ENCODE data around the gene KLHL30. TPM values are rescaled to one million over a fixed set of nuclear protein-coding genes. Genes with fewer than 3 reads are reported as not detected.

Gene KLHL30
- total RNA-seq, 1 donor from 2014 or later = not detected

DNA sequence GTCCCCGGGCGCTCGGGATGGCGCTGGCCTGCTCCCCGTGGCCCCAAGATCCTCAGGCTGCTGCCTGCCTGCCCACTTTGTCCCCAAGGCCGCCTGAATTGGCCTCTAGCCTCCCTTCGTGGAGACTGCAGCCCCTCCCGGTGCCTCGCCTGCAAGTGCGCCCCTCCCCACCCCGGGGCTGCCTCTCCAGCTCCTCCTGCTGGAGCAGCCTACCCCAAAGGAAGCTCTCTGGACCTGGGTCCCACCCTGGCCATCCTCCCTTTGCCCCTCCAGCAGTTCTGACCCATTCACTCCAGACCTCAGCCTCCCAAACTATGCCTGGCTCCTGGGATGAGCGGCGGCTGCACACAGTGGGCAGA, 32.1 kb upstream of the KLHL30 start:
- ATAC-seq (ENCODE audit: low read depth) (no peak), DNase-seq (no peak)
- TF ChIP-seq, protein P1, sequence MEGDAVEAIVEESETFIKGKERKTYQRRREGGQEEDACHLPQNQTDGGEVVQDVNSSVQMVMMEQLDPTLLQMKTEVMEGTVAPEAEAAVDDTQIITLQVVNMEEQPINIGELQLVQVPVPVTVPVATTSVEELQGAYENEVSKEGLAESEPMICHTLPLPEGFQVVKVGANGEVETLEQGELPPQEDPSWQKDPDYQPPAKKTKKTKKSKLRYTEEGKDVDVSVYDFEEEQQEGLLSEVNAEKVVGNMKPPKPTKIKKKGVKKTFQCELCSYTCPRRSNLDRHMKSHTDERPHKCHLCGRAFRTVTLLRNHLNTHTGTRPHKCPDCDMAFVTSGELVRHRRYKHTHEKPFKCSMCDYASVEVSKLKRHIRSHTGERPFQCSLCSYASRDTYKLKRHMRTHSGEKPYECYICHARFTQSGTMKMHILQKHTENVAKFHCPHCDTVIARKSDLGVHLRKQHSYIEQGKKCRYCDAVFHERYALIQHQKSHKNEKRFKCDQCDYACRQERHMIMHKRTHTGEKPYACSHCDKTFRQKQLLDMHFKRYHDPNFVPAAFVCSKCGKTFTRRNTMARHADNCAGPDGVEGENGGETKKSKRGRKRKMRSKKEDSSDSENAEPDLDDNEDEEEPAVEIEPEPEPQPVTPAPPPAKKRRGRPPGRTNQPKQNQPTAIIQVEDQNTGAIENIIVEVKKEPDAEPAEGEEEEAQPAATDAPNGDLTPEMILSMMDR (IDR thresholded peaks at IDR 0.05) = no peak
- Mint-ChIP-seq H3K4me3 (no peak overlapping the region), H3K27me3 (no peaks in the 10 kb centered on the region), H3K36me3 (ENCODE audit: low read depth) (no peaks in the 10 kb centered on the region), H3K27ac (no peak overlapping the region), H3K9me3 (no peaks in the 10 kb centered on the region), H3K4me1 (peaks cover 35% of the 10 kb centered on the region)
- CTCF ChIA-PET = no interaction called here
- intact Hi-C loops (cut with micrococcal nuclease) = loop anchor here (2.0 to 10.0 kb wide), 4 partner anchors 46 to 434 kb away; partner anchors contain the start of gene SCLY
- POLR2A ChIA-PET = no interaction called here

- peak; percentile 15 for DNase-seq
- H3K4me3 Mint-ChIP-seq = peak overlapping the region; percentile 88
- H3K27me3 Mint-ChIP-seq = no peaks in the 10 kb centered on the region
- ChIA-PET CTCF (interaction anchor here (0.7 kb wide), 2 partner anchors 19 to 55 kb away, joined by 3 read pairs; no protein-coding TSS in a partner anchor), POLR2A (interaction anchor here (0.7 to 1.5 kb wide), 2 partner anchors 8 to 202 kb away, joined by 3 to 9 read pairs; no protein-coding TSS in a partner anchor)
- no peaks in the 10 kb centered on the region for H3K9me3 Mint-ChIP-seq
- peaks cover 35% of the 10 kb centered on the region for H3K4me1 Mint-ChIP-seq
- TF ChIP-seq, protein P1 (IDR thresholded peaks at IDR 0.05) = no peak
- H3K36me3 Mint-ChIP-seq (ENCODE audit: low read depth) = no peaks in the 10 kb centered on the region
- intact Hi-C loops (cut with micrococcal nuclease) = loop anchor here (1.0 to 10.0 kb wide), 6 partner anchors 9 to 435 kb away; partner anchors contain the start of genes ILKAP and SCLY
- peak overlapping the region; percentile 86 for H3K27ac Mint-ChIP-seq
- ATAC-seq (ENCODE audit: low read depth) = no peak
Measured at GRCh38 chr2:238106698-238107524, 31.6 kb upstream of the KLHL30 start.

DNA sequence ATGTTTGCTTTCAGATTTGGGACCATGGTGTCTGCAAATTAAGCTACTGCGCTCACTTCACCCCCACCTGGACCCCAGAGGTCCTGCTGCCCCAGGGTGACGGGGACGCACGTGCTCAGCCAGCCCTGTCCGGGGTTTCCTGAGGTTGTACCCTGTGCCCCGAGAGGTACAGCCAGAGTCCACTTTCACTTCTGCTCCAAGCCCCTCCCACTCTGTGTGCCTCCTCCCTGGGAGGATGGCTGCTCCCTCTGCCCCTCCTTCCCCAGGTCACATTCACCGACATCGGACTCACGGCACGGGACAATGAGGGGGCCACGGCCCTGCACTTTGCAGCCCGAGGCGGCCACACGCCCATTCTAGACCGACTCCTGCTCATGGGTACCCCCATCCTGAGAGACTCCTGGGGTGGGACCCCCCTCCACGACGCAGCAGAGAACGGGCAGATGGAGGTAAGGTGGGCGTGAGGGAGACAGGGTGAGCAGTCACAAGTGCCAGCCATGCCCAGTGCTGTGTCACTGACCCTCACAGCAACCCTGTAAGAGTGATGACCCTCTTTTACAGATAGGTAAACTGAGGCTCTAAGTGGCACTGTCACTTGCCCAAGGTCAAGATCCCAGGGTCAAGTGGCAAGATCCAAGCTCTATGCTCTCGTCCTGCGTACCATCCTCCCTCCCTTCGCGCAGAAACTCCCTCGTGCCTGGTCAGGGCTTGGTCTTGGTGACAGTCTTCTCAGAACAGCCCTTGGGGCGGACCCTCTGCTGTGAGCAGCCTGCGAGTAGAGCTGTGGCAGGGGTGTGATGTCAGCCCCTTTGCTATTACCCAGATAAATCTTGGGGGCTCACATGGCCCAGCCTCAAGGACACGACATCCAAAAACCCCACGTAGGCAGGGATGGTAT, 30.7 kb upstream of the KLHL30 start:
- POLR2A ChIA-PET = interaction anchor here (0.6 to 1.5 kb wide), 5 partner anchors 8 to 203 kb away, joined by 3 to 9 read pairs (median 6); partner anchors contain the start of gene SCLY
- peak overlapping the region; percentile 88 for H3K4me3 Mint-ChIP-seq
- H3K9me3 Mint-ChIP-seq = peaks cover 3% of the 10 kb centered on the region
- no peaks in the 10 kb centered on the region for H3K36me3 Mint-ChIP-seq (ENCODE audit: low read depth)
- intact Hi-C loops (cut with micrococcal nuclease) = loop anchor here (1.0 to 10.0 kb wide), 7 partner anchors 9 to 435 kb away; partner anchors contain the start of genes ILKAP and SCLY
- CTCF ChIA-PET = interaction anchor here (0.7 kb wide), 2 partner anchors 20 to 56 kb away, joined by 3 read pairs; no protein-coding TSS in a partner anchor
- ATAC-seq (ENCODE audit: low read depth) (peak; percentile 95), DNase-seq (peak; percentile 52)
- H3K27ac Mint-ChIP-seq = peak overlapping the region; percentile 86
- TF ChIP-seq, protein P1 (IDR thresholded peaks at IDR 0.05) = no peak
- no peaks in the 10 kb centered on the region for H3K27me3 Mint-ChIP-seq
- peaks cover 35% of the 10 kb centered on the region for H3K4me1 Mint-ChIP-seq

DNA sequence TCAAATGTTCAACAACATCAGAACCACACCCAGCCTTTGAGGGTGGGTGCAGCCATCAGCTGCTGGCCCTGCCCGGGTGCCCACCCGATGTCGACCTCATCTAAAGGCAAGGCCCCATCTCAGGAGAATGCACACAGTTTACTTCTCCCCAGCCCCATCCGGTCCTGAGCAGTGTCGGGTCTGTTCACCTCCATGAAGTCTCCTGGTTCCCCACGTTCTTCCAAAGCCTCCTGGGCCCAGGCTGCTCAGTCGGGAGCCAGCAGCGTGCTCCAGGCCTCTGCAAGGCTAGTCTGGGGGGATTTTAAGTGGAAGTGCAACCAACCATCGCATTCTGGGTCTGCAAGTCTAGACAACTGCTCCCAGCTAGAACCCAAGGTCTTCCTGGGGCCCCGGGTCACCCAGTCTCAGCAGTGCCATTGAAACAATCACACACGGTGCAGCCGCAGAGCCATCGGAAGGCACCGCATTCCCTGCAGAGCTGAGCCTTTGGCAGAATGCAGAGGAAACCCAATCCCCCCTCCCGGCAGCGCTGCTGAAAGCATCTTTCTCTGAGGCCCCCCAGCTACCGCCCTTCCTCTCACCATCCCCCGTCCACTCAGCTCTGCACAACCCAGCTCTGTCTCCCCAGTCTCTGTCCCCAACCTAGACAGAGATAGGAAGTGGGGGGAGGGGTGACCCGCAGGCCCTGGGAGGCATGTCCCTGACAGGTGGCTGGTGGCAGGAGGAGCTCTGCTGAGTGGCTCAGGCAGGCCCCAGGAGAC, 29.9 kb upstream of the KLHL30 start:
- DNase-seq (peak; percentile 31), ATAC-seq (ENCODE audit: low read depth) (peak; percentile 51)
- peaks cover 6% of the 10 kb centered on the region for H3K9me3 Mint-ChIP-seq
- TF ChIP-seq, protein P1 (IDR thresholded peaks at IDR 0.05) = no peak
- intact Hi-C loops (cut with micrococcal nuclease) = loop anchor here (2.0 to 10.0 kb wide), 3 partner anchors 126 to 436 kb away; no protein-coding TSS in a partner anchor
- ChIA-PET CTCF (interaction anchor here (0.7 kb wide), 1 partner anchor 37 kb away, joined by 3 read pairs; no protein-coding TSS in a partner anchor), POLR2A (interaction anchor here (0.6 to 1.5 kb wide), 5 partner anchors 9 to 94 kb away, joined by 3 to 6 read pairs (median 4); partner anchors contain the start of gene SCLY)
- peak overlapping the region; percentile 63 for H3K27ac Mint-ChIP-seq
- H3K27me3 Mint-ChIP-seq = no peaks in the 10 kb centered on the region
- H3K36me3 Mint-ChIP-seq (ENCODE audit: low read depth) = no peaks in the 10 kb centered on the region
- peaks cover 35% of the 10 kb centered on the region for H3K4me1 Mint-ChIP-seq
- H3K4me3 Mint-ChIP-seq = peak overlapping the region; percentile 88
